ENCODE results near the gene DIP2B.

Gene DIP2B

DNA sequence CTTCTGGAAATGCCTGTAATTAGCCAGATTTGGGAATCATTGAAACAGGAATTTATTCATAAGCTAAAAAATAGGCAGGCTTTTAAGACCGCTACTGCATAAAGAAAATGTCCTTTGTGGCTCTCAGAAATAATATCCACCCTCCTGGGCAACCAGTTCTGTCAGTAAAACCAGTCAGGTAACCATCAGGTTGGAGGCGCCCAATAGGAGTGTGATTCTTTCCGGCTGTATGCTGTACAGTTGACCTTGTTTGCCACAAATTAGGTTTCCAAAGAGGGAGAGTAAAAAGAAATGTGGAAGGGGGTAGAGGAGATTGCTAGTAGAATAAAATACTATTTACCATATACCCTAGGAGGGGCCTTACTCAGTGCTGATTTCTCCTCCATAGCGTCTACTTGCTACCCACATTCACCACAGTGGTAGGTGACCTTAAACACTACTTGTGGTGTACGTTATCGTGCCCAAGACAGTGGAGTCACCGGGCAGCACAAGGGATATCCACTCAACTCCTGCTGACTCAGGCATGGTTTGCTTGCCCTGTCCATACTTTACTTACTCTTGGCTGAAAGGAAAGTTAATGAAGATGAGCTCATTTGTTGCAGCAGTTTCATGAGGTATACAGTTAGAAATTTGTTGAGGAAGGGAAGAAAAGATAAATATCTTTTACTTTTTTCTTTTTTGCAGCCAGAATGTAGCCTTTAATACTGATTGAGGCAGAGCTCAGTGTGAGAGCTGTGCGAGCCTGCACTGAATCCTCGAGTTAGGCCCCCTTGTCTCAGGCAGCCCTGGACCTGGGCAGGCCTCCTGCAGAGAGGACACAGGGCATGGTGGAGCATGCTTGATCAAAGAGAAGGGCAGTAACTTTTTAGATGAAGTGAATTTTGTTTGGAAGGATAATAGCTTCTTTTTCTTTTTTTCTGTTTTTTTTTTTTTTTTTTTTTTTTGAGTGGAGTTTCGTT is 76.7 kb downstream of the DIP2B start:
- DNase-seq, result no peak

DNA sequence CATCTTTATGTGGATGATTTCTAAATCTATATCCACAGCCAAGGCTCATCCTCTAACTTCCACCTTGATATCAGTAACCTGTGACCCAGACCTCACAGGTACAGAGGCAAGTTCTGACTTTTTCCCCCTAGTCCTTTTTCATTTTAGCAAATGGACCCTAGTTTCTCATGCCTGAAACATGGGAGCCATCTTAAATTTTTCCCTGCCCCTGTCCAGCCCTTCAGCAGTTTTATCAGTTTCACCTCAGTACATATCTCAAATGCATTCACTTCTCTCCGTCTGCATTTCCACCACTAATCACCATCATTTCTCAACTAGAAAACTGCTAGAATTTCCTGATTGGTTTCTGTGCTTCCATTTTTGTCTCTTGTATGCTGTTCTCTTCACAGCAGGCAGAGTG is 79.3 kb downstream of the DIP2B start:
- no peak for DNase-seq

DNA sequence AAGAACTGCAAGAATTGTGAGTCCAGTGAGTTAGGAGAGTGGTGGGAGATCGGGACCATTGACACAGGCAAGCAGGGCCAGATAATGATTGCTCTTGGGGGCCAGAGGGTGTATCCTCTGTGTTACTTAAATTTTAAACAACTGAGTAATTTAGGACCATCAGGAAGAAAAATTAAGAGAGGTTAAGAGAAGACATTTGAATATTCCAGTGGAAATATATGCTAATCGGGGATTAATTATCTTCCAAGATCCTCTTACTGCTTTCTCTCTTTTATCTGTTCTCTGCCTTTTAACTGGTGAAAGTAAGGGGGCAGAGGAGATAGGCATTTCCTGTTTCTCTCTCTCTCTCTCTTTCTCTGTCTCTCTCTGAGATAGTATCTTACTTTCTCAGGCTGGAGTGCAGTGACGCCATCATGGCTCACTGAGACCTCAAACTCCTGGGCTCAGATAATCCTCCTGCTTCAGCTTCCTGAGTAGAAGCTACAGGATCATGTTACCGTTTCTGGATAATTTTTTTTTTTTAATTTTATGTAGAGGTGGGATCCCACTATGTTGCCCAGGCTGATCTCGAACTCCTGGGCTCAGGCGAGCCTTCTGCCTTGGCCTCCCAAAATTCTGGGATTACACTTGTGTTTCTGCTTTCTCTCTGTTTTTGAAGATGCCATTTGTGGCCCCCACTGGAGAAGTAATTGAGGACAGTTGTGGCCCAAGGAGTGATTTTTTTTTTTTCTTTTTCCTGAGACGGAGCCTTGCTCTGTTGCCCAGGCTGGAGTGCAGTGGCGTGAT is 85.1 kb downstream of the DIP2B start:
- DNase-seq, result no peak

DNA sequence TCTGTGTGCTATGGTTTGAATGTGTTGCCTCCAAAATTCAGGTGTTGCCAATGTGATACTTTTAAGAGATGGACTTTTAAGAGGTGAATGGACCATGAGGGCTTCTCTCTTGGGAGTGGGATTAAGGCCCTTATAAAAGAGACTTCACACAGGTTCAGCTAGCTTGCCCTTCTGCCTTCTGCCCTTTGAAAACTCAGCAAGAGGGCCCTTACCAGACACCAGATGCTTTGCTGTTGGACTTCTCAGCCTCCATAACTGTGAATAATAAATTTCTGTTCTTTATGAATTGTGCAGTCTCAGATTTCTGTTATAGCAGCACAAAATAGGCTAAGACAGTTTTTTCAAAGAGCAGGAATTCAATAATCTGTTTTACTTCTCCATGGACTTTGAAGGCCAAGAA is 86.1 kb downstream of the DIP2B start:
- DNase-seq, result no peak

DNA sequence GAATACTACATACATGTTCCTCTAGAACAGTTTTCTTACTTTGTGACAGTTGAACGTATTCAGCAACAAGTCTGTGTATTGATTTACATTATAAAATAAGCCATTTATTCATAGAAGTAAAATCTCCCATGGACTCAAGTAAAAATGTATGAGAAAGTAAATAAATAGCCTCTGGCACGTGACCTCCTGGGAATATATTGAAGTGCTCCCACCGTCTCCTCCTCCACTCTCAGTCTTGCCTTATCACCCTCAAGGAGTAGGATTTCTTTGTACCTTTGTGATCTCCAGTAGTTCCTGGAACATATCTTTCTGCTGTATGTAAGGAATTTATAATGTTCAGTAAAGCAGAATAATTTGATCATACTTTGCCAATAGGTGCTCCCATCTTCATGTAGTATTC is 90.9 kb downstream of the DIP2B start:
- no peak for DNase-seq

DNA sequence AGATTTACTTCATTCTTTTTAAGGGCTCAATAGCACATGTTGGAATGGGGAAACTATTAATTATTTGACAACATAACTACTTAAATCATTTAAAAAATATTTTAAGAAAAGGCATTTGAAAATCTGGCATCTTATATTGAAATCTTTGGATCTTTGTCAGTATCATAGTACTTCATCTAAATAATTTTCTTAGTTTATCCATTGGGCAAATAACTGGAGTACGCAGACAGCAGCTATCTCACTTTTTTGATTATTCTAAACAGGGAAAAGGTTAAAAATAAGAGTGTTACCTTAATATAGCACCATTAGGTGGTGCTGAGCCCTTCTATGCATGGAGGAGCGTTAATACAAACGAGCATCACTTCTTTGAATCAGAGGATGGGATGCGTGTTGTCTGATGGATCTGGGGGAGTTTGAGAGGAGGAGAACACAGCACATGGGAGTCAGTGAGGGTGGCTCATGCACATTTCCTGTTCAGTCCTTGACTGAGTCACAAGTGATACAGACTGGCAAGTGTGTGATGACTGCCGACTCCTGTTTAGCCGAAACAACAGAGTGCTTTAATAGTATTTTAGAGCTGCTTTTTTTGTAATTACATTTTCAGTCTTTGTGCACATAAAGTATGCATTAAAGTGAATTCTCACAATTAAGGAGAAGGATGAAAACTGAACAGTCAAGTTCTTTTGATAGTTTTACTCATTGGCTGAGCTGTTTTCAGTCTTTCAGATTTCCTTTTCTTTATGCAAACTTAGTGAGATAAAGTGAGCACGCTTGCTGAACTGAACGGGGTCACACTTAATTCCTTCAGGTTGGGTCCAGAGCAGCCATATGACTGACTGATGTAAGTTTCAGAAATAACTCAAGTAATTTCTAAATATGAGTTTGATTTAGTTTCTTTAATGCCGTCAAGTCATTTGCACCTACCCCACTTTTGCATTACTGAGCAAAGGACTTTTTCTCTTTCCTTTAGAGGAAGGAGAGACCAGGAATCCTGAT is 92.7 kb downstream of the DIP2B start:
- no peak for DNase-seq

DNA sequence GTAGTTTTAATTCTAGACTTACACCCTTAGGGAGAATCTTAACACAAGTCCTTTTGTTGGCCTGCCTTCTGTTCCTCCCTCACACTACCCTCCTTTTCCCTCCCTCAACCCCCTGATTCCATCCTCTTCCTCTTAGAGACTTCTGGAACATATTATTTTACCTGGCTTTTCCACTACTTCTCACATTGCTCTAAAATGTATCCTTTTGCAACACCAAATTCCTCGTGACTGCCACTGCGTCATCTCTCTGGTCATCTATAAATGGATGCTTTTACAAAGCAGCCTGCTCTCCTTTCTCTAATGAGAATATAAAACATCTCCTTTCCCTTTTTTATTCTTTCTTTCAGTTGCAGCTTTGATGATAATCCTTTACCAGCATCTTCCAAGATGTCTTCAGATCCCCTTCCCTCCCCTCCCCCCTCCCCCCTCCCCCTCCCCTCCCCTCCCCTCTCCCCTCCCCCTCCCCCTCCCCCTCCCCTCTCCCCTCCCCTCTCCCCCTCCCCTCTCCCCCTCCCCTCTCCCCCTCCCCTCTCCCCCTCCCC is 93.6 kb downstream of the DIP2B start:
- no peak for DNase-seq

DNA sequence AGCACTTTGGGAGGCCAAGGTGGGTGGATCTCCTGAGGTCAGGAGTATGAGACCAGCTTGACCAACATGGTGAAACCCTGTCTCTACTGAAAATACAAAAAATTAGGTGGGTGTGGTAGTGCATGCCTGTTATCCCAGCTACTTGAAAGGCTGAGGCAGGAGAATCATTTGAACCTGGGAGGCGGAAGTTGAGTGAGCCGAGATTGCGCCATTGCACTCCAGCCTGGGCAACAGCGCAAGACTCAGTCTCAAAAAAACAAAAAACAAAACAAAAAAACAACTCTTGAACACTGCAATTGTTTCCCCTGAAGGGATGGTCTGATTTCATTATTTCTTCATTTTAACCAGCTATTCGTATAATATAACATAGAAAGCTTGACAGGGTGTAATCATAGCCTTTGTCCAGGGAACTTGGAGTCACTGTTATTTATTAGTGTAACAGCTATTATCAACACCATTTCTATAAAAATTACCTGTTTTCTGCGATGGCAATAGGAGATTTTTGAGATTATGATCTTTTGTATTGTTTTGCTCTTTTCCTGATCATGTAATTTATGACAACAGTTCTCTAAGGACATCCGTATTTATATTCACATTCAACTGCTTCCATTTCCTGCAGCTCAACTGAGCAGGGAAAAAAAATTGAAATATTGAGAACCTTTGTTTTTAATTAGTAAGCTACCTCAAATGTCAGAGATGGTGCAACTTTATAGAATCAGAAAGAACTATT is 94.7 kb downstream of the DIP2B start:
- no peak for DNase-seq

DNA sequence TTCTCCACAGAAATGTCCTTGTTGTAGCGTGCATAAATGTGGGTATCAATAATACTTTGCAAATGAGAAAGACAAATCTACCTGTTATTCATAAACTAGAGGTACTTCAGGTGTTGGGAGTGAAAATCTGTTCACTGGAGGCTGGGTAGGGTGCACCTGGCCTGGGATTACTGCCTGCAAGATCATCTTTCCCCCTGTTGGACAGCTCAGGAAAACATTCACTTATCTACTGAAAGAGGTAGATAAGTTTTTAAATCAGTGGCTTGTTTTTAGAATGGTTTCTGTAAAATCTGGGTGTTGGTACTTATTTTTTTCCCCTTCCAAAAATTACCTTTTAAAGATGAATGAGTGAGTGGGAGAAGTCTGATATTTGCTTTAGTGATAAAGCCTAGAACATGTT is 95.6 kb downstream of the DIP2B start:
- no peak for DNase-seq

DNA sequence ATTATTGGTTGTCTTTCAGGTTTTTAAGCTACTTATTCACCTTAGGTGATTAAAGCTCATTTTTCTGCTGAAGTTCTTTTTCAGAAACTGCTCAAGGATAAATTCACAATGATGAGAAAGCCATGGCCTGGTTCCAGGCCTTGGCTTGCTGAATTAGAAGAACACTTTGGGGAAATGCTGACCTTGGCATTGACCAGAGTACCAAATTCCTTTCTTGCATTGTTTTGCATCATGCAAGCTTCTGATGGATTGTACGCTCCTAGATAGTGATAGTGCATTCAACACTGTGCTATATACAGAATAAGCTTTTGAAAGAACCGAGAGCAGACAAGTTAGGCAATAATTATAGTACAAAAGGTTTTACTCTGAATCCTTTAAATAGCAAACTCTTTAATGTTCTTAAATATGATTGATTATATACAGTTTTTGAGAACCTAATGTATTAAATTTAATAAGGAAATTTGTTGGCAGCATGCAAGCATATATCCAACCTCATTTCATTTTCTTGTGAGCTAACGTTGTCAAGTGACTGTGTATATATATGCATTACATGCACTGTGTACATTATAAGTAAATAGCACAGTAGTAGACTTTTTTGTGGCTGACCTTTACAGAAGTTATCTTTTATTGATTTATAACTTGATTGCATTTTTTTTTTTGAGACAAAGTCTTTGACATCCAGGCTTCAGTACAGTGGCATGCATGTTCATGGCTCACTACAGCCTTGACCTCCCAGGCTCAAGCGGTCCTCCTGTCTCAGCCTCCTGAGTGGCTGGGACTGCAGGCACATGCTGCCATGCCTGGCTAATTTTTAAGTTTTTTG is 99.2 kb downstream of the DIP2B start:
- no peak for DNase-seq

DNA sequence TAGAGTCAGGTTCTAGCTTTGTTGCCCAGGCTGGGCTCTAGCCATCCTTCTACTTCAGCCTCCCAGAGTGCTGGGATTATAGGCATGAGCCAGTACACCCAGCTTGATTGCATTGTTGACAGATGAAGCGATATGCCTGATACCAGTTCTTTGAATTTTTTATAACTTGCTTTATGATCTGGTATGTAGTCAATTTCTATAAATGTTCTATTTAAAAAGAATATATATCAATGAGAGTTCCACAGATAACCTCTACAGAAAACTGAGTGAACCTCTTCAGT is 99.8 kb downstream of the DIP2B start:
- no peak for DNase-seq

DNA sequence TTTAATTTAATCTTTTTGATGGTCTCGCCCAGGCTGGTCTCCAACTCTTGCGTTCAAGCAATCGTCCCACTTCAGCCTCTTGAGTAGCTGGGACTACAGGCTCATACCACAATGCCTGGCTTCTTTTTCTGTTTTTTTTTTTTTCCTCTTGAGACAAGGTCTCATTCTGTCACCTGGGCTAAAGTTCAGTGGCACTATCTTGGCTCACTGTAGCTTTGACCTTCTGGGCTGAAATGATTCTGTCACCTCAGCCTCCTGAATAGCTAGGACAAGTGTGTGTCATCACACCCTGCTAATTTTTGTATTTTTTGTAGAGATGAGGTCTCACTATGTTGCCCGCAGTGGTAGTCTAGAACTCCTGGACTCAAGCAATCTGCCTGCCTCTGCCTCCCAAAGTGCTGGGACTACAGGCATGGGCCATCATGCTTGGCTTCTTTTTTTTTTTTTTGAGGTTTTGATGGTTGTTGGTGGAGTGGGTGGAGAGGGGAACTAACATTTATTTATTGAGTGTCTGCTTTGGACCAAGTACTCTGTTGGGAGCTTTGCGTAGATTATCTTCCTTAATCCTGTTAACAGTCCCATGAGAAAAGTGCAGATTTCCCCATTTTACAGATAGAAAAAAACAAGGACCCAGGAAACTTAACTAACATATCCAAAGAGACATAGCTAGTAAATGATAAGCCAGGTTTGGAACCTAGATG is 102.0 kb downstream of the DIP2B start:
- DNase-seq, result no peak

DNA sequence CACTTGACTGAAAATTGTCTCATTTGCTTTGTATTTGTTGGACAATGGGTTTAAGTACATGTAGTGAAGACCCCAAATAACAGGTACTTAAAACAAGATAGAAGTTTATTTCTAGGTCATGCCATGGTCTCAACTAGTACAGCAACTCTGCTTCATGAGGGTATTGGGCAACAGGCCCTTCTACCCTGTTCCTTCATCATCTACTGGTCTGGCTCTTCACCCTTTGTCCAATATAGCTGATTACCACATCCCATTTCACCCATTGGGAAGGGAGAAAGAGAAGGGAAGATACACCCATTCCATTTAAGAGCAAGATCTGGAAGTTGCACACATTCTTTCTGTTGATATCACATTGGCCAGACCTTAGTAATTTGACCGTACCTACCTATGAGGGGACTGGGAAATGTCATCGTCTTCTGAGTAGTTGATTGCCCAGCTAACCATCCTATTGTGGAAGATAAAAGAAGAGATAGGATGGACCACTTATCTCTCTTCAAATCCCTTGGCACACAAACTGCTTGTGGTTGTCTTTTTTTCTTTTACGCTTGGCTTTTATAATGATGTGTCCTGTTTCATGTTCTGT is 104.6 kb downstream of the DIP2B start:
- no peak for DNase-seq

DNA sequence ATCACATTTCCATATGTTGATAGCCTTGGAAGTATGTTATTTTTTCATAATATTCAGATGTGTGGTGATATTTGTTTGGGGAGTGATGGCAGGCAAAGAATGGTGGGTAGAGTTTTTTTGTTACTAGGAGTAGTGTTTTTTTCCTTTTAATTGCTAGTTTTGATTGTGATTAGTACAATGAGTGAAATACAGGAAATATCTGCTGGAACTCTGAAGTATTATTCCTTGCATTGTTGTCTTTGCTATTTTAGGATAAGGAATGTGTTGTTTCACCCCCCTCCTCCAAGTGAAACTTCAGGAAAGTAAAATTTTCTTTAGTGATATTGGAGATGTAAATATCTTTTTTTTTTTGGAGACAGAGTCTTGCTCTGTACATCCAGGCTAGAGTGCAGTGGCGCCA is 105.4 kb downstream of the DIP2B start:
- no peak for DNase-seq

DNA sequence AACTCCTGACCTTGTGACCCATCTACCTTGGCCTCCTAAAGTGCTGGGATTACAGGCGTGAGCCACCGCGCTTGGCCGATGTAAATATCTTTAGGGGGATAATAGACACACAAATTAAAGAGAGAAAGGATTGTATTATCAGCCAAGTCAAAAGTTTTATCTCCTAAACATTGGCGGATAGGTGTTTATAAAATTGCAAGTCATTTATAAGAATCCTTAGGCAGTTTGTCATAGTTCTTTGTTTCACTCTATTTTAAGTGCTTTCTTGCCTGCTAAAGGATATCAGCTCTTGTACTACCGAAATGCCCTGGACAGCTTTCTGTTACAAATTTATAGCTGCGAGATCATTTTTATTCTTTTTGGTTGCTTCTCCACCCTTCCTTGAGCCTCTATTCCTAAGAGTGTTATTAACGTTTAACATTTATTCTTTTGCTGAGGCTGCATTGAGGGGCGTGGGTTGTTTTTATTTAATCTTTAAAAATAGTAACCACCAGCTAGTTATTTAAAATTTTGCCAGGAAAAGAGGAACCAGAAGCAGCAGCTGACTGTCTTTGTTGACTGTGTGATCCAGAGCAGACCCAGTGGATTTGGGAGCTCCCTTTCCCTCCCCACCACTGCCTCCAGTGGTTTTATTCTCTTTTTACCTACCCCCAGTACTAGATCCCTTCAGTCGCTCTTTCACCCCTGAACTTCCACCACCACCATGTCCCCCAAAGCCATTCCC is 106.4 kb downstream of the DIP2B start:
- no peak for DNase-seq

DNA sequence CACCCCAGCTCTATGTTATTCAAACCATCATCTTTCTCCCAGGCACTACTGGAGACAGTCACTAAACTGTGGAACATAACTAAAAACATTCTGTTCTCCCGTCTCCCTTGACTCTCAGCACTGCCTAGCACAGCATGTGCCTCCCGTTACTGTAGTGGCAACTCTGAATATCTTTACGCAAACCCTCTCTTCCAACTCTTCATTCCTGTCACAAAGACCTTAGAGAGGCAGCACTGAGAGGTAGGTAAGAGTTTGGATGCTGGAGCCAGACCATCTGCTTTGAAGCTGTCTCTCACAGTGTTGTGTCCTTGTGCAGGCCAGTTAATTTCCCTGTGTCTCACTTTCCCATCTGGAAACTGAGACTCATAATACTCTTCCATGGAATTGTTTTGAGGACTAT is 108.1 kb downstream of the DIP2B start:
- no peak for DNase-seq

DNA sequence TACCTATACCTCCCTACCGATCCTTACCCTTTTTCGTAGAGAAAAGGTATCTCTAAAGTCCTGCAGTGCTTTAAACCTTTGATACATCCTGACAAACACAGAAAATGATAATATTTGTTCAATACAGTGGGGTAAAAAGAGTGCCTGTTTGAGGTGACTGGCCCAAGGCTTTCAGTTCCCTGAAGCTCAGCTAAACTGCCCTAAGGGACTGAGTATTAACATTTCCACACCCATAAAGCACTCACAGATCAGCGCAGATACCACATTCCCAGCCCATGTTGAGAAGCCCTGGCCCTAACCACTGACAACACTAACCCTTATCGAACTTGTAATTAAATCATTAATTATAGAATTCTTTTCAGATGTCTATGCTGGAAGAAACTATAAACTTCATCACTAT is 108.7 kb downstream of the DIP2B start:
- no peak for DNase-seq

DNA sequence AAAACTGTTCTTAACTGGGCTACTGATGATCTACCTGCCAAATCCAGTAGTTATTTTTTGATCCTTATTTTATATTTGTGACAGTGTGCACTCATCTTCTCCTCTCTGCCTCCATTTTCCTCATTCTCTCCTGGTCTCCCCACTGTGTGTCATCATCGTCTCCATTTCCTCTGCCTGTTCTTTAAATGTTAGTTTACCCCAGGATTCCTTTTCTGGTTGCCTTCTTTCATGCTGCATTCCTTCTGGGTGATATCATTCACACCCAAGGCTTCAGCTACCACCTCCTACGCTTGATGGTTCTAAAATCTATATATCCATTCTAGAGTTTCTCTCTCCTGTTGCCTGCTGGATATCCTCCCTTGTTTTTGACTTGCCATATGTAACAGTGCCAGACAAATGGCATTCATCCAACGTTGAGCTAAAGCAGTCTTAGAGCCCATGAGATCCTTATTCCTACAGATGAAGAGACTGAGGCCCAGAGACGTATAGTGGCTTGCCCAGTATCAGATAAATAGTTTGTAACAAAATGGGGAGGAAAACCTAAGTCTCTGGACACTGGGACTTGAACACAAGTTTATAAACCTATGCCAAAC is 109.5 kb downstream of the DIP2B start:
- no peak for DNase-seq

Data from NCI-H1930 (cell line).